ENCODE measurements around the gene SNTG2. TPM values are rescaled to one million over a fixed set of nuclear protein-coding genes. Genes with fewer than 3 reads are reported as not detected.

Gene SNTG2
- total RNA-seq, 2 donors from 2014 or later = 2.4 TPM; not detected in 1

- DNase-seq (ENCODE audit: low spot score) = no peak
- TF ChIP-seq CTCF (IDR thresholded peaks at IDR 0.05) = no peak
- no peaks in the 10 kb centered on the region for H3K27me3 ChIP-seq
- no peak overlapping the region for H3K4me3 ChIP-seq
- H3K36me3 ChIP-seq = no peaks in the 10 kb centered on the region
- H3K9me3 ChIP-seq = no peaks in the 10 kb centered on the region
- H3K4me1 ChIP-seq = no peaks in the 10 kb centered on the region
- no peak overlapping the region for H3K27ac ChIP-seq
Measured at GRCh38 chr2:1265454-1265853, 314.8 kb downstream of the SNTG2 start.

DNA sequence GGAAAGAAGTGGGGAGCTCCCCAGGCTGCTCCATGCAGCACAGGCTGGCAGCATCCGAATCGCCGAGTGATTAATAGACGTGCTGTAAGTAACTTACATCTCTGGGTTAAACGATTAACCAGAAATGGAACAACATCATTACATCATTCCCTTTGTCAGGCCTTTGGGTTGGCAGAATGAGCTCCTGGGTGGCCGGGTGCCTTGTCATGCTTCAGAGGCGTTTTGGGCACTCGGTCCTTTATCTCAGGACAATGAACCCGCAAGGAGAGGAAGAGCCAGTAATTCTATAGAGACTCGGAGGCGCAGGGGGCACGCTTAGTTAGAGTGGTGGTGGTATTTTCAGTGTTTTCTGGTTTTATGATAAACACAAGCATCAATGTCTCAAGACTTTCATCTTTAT lies 315.7 kb downstream of the SNTG2 start:
- Histone ChIP-seq H3K27ac (no peak overlapping the region), H3K9me3 (no peaks in the 10 kb centered on the region), H3K36me3 (no peaks in the 10 kb centered on the region), H3K4me1 (no peaks in the 10 kb centered on the region), H3K27me3 (no peaks in the 10 kb centered on the region), H3K4me3 (no peak overlapping the region)
- no peak for DNase-seq (ENCODE audit: low spot score)
- no peak for TF ChIP-seq CTCF (IDR thresholded peaks at IDR 0.05)

- Histone ChIP-seq H3K9me3 (no peaks in the 10 kb centered on the region), H3K27me3 (no peaks in the 10 kb centered on the region), H3K36me3 (no peaks in the 10 kb centered on the region), H3K4me3 (no peak overlapping the region), H3K4me1 (no peaks in the 10 kb centered on the region), H3K27ac (no peak overlapping the region)
- TF ChIP-seq CTCF (IDR thresholded peaks at IDR 0.05) = no peak
- no peak for DNase-seq (ENCODE audit: low spot score)
Measured at GRCh38 chr2:1268034-1268433, 317.4 kb downstream of the SNTG2 start.

- H3K36me3 ChIP-seq = no peaks in the 10 kb centered on the region
- H3K4me1 ChIP-seq = no peaks in the 10 kb centered on the region
- DNase-seq (ENCODE audit: low spot score) = no peak
- no peaks in the 10 kb centered on the region for H3K27me3 ChIP-seq
- H3K9me3 ChIP-seq = peaks cover 0 to 5% of the 10 kb centered on the region in 2 donors
- no peak for TF ChIP-seq CTCF (IDR thresholded peaks at IDR 0.05)
- H3K4me3 ChIP-seq = no peak overlapping the region
- H3K27ac ChIP-seq = no peak overlapping the region
Measured at GRCh38 chr2:1269812-1270211, 319.2 kb downstream of the SNTG2 start.

DNA sequence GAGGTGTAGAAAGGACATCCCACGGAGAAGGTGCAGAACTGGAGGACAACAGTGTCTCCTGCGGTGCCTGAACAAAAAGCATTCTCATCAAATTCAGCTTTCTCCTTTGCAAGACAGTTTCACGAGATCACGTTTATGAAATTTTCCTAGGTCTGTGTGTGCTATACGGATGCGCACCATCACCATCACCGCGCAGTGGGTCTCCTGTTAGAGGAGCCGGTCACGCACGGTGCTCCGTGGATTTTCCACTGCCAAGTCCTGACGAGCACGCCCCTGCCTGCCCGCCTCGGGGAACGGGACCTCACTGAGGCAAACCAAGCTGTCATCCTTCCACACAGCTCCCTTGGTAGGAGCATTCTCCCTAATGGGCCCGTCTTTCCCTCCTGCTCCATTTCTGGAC lies 322.2 kb downstream of the SNTG2 start:
- Histone ChIP-seq H3K27ac (no peak overlapping the region), H3K36me3 (no peaks in the 10 kb centered on the region), H3K4me3 (no peak overlapping the region), H3K9me3 (peaks cover 0 to 6% of the 10 kb centered on the region in 2 donors), H3K27me3 (no peaks in the 10 kb centered on the region), H3K4me1 (no peaks in the 10 kb centered on the region)
- no peak for DNase-seq (ENCODE audit: low spot score)
- TF ChIP-seq CTCF (IDR thresholded peaks at IDR 0.05) = no peak

DNA sequence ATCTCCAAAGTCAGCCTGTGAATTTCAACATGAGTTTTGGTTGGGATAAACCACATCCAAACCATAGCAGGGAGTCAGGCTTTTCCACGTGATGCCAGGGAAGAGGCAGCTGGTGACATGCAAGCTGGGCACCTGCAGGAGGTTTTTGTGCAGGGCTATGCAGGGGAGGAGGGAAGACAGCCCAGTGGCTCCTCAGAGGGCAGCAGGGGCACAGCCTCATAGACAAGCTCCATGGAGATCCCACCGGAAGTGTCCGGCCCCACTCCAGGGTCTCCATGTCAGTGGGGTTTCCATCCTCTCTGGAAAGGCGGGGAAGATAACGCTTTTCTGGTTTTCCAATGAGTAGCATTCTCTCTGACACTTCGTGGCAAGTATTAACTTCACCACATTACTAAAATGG lies 327.0 kb downstream of the SNTG2 start:
- H3K9me3 ChIP-seq = peaks cover 0 to 6% of the 10 kb centered on the region in 2 donors
- H3K27me3 ChIP-seq = no peaks in the 10 kb centered on the region
- no peak overlapping the region for H3K4me3 ChIP-seq
- no peaks in the 10 kb centered on the region for H3K36me3 ChIP-seq
- H3K27ac ChIP-seq = no peak overlapping the region
- DNase-seq (ENCODE audit: low spot score) = no peak
- peaks cover 0 to 8% of the 10 kb centered on the region in 2 donors for H3K4me1 ChIP-seq
- no peak for TF ChIP-seq CTCF (IDR thresholded peaks at IDR 0.05)
